MM.1S (cell line): ENCODE data around the gene THADA.

Experiments
- DNase-seq: peaks from one replicate; pipeline ENCODE4 v3.0.0-alpha.2; 2015
- H2AFZ ChIP-seq: fragments of 300-600 bp; sonication (generic); 2 replicates; pipeline ENCODE4 v1.6.0; 2016; ENCODE audit warnings: antibody characterized with exemption, low read length
- H3F3A ChIP-seq: fragments of 300-600 bp; sonication (generic); 2 replicates; pipeline ENCODE4 v1.6.1; 2016; ENCODE audit warnings: mild to moderate bottlenecking, antibody characterized with exemption, low read length, moderate library complexity, mixed read lengths; ENCODE audit not compliant: insufficient read depth
- H3K27ac ChIP-seq: fragments of 300-600 bp; sonication (generic); 2 replicates; pipeline ENCODE4 v1.5.1; 2016; ENCODE audit warnings: mild to moderate bottlenecking, low read length
- H3K27me3 ChIP-seq: fragments of 300-600 bp; sonication (generic); replicated peaks from 2 replicates; pipeline ENCODE4 v1.6.0; 2016; ENCODE audit warnings: low read length; ENCODE audit not compliant: insufficient read depth
- H3K36me3 ChIP-seq: fragments of 300-600 bp; sonication (generic); replicated peaks from 2 replicates; pipeline ENCODE4 v1.6.1; 2016; ENCODE audit warnings: mild to moderate bottlenecking, low read length, mixed read lengths; ENCODE audit not compliant: insufficient read depth
- H3K4me1 ChIP-seq: fragments of 300-600 bp; sonication (generic); 2 replicates; pipeline ENCODE4 v1.6.1; 2016; ENCODE audit warnings: low read length, mixed read lengths
- H3K4me2 ChIP-seq: fragments of 300-600 bp; sonication (generic); 2 replicates; pipeline ENCODE4 v1.6.0; 2016; ENCODE audit warnings: low read depth, low read length
- H3K4me3 ChIP-seq: fragments of 300-600 bp; sonication (generic); 2 replicates; pipeline ENCODE4 v1.5.1; 2016; ENCODE audit warnings: low read length, mixed read lengths
- H3K79me2 ChIP-seq: fragments of 300-600 bp; sonication (generic); 2 replicates; pipeline ENCODE4 v1.6.1; 2016; ENCODE audit warnings: mixed run types, low read length, mixed read lengths
- H3K9ac ChIP-seq: fragments of 300-600 bp; sonication (generic); 2 replicates; pipeline ENCODE4 v1.6.1; 2016; ENCODE audit warnings: low read length, mixed read lengths
- H3K9me2 ChIP-seq: fragments of 300-600 bp; sonication (generic); replicated peaks from 2 replicates; pipeline ENCODE4 v1.6.1; 2016; ENCODE audit warnings: mild to moderate bottlenecking, low read length, mixed read lengths; ENCODE audit not compliant: insufficient read depth
- H3K9me3 ChIP-seq: fragments of 300-600 bp; sonication (generic); replicated peaks from 2 replicates; pipeline ENCODE4 v1.6.1; 2016; ENCODE audit warnings: mild to moderate bottlenecking, low read length, mixed read lengths; ENCODE audit not compliant: insufficient read depth
- H4K20me1 ChIP-seq: fragments of 300-600 bp; sonication (generic); 2 replicates; pipeline ENCODE4 v1.6.1; 2016; ENCODE audit warnings: mild to moderate bottlenecking, low read length, moderate library complexity, mixed read lengths; ENCODE audit not compliant: insufficient read depth
- EZH2 ChIP-seq: fragments of 300-600 bp; sonication (generic); optimal IDR thresholded peaks from 2 replicates; pipeline ENCODE3; 2017; ENCODE audit warnings: low read depth, mild to moderate bottlenecking, antibody characterized with exemption, low read length, mixed read lengths
- EZH2phosphoT487 ChIP-seq: fragments of 300-600 bp; sonication (generic); IDR thresholded peaks from 2 replicates; pipeline ENCODE4 v1.6.1; 2018; ENCODE audit warnings: antibody characterized with exemption, low read length
- TF ChIP-seq, protein P1 (sequence below): fragments of 300-600 bp; sonication (generic); IDR thresholded peaks from 2 replicates; pipeline ENCODE4 v1.5.1; 2016; ENCODE audit warnings: antibody characterized with exemption, low read length, mixed read lengths

Gene THADA

DNA sequence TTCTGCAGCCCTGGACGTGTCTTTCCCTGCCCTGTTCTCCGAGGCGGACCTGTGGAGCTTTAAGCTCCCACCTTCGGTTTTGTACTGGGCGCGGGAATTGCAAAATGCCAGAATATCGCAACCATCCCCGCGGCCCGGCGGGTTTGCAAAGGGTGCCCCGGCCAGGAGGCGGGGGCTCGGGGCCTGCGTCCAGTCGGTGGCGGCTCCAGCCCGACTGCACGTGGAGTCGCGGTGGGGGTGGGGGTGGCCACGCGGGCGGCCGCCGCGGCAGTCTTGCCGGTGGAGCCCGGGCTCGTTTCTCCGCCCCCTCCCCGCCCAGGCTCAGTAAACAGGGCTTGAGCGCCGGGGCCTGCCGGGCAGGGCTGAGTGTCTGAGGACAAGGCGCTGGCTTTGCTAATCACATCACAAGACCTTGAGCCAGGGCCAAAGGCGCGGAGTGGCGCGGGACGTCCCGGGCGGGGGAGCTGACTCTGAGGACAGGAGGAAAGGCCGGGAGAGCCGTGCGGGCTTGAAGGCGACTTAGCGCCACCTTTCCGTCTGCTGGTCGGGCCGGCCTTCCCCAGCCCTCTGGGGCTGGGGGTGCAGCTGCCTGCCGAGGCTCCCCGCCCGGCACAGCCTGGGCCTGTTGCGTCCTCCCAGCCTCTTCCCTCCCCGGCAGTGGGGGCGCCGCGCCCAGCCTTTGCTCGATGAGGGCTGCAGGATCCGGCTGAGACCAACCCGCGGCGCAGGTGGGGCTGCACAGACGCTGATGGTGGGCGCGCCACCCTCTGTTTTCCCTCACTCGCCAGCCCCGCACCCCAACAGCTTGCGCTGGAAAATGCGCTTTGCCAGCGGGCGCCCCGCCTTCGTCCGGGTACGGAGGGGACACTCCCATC lies 368.6 kb downstream of the THADA start:
- Histone ChIP-seq H3K4me1 (peaks cover 19% of the 10 kb centered on the region), H3K27me3 (no peaks in the 10 kb centered on the region), H3K79me2 (peaks cover 57% of the 10 kb centered on the region), H3K27ac (peak overlapping the region; percentile 100), H3K9me3 (no peaks in the 10 kb centered on the region), H3K9me2 (no peaks in the 10 kb centered on the region), H3K36me3 (peaks cover 10% of the 10 kb centered on the region; the same call in 1 of the 2 replicates), H3F3A (peaks cover 61% of the 10 kb centered on the region), H4K20me1 (peaks cover 18% of the 10 kb centered on the region; the same call in 1 of the 2 replicates), H3K4me2 (peak overlapping the region; percentile 97), H3K4me3 (peak overlapping the region; percentile 98), H3K9ac (peak overlapping the region; percentile 100), H2AFZ (peak overlapping the region; percentile 48; the same call in 1 of the 2 replicates)
- peak; percentile 82 for DNase-seq
- TF ChIP-seq, protein P1, sequence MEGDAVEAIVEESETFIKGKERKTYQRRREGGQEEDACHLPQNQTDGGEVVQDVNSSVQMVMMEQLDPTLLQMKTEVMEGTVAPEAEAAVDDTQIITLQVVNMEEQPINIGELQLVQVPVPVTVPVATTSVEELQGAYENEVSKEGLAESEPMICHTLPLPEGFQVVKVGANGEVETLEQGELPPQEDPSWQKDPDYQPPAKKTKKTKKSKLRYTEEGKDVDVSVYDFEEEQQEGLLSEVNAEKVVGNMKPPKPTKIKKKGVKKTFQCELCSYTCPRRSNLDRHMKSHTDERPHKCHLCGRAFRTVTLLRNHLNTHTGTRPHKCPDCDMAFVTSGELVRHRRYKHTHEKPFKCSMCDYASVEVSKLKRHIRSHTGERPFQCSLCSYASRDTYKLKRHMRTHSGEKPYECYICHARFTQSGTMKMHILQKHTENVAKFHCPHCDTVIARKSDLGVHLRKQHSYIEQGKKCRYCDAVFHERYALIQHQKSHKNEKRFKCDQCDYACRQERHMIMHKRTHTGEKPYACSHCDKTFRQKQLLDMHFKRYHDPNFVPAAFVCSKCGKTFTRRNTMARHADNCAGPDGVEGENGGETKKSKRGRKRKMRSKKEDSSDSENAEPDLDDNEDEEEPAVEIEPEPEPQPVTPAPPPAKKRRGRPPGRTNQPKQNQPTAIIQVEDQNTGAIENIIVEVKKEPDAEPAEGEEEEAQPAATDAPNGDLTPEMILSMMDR, result no peak; the same call in 1 of the 2 replicates
- TF ChIP-seq EZH2 (no peak), EZH2phosphoT487 (no peak)

GRCh38 chr2:43226558-43226954 lies 369.3 kb downstream of the THADA start, which contains the start of gene ZFP36L2:
Gene ZFP36L2, minus strand, starts transcription at chr2:43226606. Its CDS starts 291 bp downstream, at chr2:43226315.
- Histone ChIP-seq H3K27ac (peak within 1 kb of the TSS; percentile 100), H3K4me1 (peaks cover 19% of the 10 kb centered on the region), H3K9me2 (no peaks in the 10 kb centered on the region), H3K79me2 (peaks cover 63% of the 10 kb centered on the region), H3K4me2 (peak within 1 kb of the TSS; percentile 97), H3K27me3 (no peaks in the 10 kb centered on the region), H3K9me3 (no peaks in the 10 kb centered on the region), H4K20me1 (peaks cover 18% of the 10 kb centered on the region; the same call in 1 of the 2 replicates), H3K9ac (peak within 1 kb of the TSS; percentile 100), H2AFZ (peak within 1 kb of the TSS; percentile 48; the same call in 1 of the 2 replicates), H3K4me3 (peak within 1 kb of the TSS; percentile 98), H3F3A (peaks cover 67% of the 10 kb centered on the region), H3K36me3 (peaks cover 10% of the 10 kb centered on the region; the same call in 1 of the 2 replicates)
- TF ChIP-seq, protein P1, result no peak
- no peak for TF ChIP-seq EZH2
- no peak for TF ChIP-seq EZH2phosphoT487
- peak; percentile 96 for DNase-seq

GRCh38 chr2:43225788-43226557 lies 369.9 kb downstream of the THADA start:
- H3K4me3 ChIP-seq, result peak overlapping the region; percentile 97
- peaks cover 18% of the 10 kb centered on the region; the same call in 1 of the 2 replicates for H4K20me1 ChIP-seq
- H3F3A ChIP-seq, result peaks cover 73% of the 10 kb centered on the region
- H3K27ac ChIP-seq, result peak overlapping the region; percentile 99
- H3K36me3 ChIP-seq, result peaks cover 10% of the 10 kb centered on the region; the same call in 1 of the 2 replicates
- peaks cover 19% of the 10 kb centered on the region for H3K4me1 ChIP-seq
- H3K9me2 ChIP-seq, result no peaks in the 10 kb centered on the region
- H3K4me2 ChIP-seq, result peak overlapping the region; percentile 58
- peaks cover 69% of the 10 kb centered on the region for H3K79me2 ChIP-seq
- peak; percentile 84 for DNase-seq
- H3K9ac ChIP-seq, result peak overlapping the region; percentile 100
- TF ChIP-seq, protein P1, result no peak
- TF ChIP-seq EZH2, result no peak
- no peak for TF ChIP-seq EZH2phosphoT487
- no peaks in the 10 kb centered on the region for H3K27me3 ChIP-seq
- no peaks in the 10 kb centered on the region for H3K9me3 ChIP-seq
- no peak overlapping the region for H2AFZ ChIP-seq
